GM19023 (cell line): Measurements from ENCODE around the gene ZNF667.
A peak's percentile ranks its signal among the peaks of the same experiment; 100 is the strongest.

ENCODE experiments used
- ATAC-seq: cut with Tn5 transposase; IDR thresholded peaks from one replicate; pipeline ENCODE4 v1.9.1; 2021; ENCODE audit warnings: mild to moderate bottlenecking, moderate library complexity; ENCODE audit not compliant: unreplicated experiment

The ZNF667 gene

DNA sequence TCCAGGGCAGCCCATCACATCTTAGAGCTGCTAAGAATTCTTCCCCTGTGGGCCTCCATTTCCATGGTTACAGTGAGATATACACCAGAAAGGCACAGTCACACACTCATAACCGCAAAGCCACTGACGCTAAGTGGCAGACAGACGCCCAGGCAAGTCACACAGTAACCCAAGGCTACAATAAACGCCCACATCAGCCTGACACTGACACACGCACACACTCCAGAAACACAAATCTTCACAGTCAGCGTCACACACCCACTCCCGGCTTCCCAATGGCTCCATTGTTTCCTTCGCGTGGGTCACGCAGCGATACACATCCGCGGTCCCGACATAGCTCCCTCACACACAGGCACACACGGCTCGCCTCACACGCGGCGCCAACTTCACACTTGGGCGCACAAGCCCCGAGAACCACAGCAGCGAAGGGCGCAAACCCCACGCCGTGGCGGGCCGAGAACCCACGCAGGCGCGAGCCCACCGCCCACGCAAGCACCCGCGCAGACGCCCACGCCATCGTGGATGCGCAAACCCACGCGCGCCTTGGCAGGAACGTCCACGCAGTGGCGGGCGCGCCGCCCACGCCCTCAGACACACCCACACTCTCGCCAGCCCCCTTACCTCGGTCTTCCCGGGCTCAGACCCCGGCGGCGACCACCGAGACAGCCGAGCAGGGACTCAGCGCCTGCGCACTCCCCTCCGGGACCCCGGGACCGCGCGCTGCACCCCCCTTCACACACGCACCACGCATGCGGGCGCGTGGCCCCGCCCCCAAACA lies at the start of gene ZNF667:
TSS of gene ZNF667 (minus strand) at position 695 of the 778 bp plus-strand sequence. CDS start 14,975 bp downstream, outside the sequence.
- ATAC-seq = no peak

DNA sequence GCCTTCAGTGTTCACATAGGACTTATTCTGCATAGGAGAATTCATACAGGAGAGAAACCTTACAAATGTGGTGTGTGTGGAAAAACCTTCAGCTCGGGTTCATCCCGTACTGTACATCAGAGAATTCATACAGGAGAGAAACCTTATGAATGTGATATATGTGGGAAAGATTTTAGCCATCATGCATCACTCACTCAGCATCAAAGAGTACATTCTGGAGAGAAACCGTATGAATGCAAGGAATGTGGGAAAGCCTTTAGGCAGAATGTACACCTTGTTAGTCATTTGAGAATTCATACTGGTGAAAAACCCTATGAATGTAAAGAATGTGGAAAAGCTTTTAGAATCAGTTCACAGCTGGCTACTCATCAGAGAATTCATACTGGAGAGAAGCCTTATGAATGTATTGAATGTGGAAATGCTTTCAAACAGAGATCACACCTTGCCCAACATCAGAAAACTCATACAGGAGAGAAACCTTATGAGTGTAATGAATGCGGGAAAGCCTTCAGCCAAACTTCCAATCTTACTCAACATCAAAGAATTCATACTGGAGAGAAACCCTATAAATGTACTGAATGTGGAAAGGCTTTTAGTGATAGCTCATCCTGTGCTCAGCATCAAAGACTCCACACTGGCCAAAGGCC lies 48.2 kb upstream of the ZNF667 start:
- no peak for ATAC-seq

DNA sequence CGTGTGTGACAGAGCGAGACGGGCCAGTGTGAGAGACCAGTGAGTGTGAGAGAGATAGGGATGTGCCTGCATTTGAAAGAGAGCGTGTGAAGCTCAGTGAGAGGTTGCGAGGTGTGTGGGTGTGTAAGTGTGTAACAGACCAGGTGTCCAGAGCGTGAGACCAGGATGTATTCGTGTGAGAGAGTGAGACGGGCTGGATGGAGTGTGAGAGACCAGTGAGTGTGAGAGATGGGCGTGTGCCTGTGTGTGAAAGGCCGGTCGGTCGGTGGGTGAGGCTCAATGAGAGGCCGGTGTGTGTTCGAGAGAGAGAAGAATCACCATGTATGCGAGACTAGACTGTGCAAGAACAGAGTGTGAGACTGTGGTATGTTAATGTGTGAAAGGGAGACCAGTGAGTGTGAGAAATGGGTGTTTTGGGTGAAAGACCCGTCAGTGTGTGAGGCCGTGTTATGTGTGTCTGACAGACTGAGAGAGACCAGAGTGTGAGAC lies 31.2 kb upstream of the ZNF667 start:
- no peak for ATAC-seq

DNA sequence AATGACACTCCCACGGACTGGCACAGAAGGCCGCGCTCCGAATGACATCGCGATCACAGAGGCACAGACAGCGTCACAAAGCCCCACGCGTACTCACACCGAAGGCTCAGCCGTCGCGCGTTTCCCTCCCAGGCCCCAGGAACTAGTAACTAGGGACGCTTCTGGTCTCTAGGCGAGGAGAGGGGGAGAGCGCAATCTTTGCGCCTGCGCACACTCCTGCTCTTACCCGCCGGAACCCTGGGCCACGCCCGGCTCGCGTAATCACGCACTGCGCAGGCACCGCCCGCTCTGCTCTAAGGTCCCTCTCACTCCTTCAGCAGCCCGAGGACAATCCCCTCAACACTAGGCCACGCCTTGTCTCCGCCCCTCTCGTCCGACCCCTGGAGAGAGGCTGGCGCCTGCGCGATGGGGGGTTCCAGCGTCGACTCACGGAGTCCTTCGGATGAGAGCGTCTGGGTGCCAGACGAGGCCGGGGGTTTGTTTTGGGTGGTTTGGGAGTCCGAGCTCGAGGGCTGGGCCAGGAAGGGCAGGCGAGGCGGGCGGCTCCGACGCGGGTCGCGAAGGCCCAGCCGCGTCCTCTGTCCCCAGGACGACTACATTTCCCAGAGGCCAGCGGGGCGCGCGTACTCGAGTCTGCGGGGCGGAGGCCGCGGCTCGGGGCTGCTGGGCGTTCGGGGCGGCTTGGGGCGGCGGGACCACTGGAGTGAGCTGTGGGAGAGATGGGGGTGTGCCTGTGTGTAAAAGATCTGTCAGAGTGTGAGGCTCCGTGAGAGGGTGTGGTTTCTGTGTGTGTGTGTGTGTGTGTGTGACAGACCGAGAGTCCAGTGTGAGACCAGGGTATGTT lies 30.5 kb upstream of the ZNF667 start, which contains the start of gene ZNF471:
TSS of gene ZNF471 (plus strand) at position 410 of the 844 bp plus-strand sequence. CDS start 3,717 bp downstream, outside the sequence.
- no peak for ATAC-seq

DNA sequence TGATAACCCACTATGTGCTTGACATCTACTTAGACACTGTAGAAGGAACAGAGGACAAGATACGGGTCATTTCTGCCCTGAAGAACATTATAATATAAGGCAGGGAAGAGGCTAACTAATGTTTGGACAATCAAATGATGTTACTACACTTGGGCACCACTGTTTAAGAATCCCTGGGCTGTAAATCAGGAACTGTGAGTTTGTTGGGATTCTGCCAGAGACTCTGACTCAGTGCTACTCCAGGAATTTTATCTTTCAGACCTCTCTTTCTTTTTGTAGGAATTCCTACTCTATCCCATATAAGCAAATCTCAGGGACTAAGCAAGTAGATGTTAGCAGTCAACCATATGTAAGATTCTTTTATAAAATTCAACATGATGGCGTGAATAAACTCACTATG lies 27.4 kb upstream of the ZNF667 start:
- ATAC-seq = no peak

DNA sequence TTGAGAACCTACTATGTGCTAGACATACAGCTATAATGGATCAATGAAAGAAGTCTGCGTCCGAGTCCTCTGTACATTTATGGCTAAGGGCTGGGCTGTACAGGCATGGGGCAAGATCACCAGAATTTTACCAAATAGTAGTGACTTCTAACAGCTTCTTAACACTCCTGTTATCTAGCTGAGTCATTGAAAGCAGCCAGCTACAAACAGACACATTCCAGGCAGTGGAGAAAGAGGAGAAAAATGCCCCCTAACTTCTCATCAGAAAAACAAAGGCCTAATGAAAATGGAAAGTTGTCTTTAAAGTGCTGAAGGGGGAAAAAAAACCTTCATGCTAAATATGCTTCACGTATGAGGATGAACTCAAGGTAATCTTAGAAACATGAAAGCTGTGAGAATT lies 14.3 kb upstream of the ZNF667 start:
- ATAC-seq = no peak

DNA sequence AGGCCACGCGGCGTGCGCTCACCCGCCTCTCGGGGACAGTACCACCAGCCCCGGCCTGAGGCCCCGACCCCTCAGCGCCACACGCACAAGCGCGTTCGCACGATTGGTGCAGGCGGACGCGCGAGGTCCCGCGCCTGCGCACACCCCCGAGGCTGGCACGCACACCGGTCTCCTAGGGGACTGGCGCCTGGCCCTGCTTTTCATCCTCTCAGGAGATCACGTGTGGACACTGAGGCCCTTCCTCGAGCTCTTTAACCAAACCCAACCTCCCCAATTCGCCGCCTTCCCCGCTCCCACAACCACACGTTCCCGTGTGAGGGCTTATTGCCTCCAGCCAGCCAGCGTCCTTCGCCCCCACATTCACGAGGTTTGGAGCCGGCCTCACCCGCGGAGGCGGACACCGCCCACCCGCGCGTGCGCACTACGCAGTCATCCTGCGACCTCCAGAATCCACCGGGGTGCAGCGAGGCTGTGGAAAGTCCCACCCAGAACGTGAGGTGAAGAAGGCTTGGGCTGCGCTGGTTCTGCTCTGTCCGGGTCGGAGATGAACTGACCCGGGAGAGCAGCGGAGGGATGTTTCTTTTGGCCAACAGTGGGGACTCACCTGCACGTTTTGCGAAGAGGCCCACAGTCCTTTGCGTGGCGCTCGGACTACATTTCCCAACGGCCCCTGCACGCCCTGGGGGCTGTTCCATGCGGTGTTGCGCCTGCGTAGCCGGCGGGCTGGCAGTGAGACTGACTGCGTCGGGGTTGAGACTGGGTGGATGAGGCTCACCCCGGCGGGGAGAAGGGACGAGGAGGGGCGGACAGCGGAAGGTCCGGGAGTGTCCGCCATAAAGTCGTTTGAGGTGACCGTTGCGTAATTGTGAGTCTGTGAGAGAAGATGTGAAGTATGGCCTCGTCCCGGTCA lies 539 bp upstream of the ZNF667 start:
- ATAC-seq = no peak

DNA sequence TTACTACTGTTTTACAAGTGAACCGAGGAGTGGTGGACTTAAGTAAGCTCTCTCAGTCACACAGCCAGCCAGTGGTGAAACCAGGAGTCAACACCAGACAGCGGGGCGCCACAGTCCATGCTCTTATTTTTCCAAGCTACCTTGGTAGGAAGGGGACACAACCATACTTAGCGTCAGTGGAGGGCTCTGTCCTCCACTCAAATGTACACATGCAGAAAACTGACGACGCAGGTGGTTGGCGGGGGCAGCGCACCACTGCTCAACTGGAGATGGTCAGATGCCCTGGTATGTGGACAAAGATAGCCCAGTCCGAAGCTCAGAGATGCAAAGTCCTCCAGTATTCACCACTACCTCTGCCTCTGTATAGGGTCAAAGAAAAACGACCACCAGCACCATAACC lies 1.1 kb downstream of the ZNF667 start:
- ATAC-seq = no peak

DNA sequence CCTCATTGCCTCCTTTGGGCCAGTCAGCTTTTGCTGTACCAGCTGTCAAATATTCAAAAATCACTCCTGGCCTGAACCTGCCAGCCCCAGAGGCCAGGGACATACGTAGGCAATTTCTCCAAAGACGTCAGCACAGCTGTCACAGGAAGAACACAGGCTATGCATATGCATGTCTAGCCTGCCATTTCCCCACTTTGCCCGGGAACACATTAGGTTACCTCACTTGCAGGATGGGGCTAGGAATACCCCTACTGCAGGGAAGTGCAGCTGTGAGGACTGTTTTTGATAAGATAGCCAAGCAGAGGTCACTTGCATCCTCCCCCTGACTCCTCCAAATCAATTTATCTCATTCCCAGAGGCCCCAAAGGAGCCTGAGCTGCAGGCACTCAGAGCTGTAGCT lies 2.8 kb downstream of the ZNF667 start:
- no peak for ATAC-seq

DNA sequence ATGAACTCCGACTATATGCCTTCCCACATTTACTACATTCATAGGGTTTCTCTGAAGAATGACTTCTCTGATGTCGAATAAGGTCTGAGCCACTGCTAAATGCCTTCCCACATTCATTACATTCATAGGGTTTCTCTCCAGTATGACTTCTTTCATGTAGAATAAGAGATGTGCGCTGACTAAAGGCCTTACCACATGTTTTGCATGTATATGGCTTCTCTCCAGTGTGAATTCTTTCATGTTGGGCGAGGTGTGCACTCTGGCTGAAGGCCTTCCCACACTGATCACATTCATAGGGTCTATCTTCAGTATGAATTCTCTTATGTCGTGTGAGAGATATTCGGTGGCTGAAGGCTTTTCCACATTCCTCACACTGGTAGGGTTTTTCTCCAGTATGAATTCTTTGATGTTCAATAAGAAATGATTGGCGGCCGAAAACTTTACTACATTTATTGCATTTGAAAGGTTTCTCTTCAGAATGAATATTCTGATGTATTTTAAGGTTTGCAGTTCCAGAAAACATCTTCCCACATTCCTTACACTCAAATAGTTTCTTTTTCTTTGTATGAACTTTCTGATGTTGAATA lies 35.8 kb downstream of the ZNF667 start:
- no peak for ATAC-seq

DNA sequence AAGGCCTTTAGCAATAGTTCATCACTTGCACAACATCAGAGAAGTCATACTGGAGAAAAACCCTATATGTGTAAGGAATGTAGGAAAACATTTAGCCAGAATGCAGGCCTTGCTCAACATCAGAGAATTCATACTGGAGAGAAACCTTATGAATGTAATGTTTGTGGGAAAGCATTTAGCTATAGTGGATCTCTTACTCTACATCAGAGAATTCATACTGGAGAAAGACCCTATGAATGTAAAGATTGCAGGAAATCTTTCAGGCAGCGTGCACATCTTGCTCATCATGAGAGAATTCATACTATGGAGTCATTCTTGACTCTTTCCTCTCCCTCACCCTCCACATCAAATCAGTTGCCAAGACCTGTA lies 53.2 kb downstream of the ZNF667 start:
- ATAC-seq = no peak

DNA sequence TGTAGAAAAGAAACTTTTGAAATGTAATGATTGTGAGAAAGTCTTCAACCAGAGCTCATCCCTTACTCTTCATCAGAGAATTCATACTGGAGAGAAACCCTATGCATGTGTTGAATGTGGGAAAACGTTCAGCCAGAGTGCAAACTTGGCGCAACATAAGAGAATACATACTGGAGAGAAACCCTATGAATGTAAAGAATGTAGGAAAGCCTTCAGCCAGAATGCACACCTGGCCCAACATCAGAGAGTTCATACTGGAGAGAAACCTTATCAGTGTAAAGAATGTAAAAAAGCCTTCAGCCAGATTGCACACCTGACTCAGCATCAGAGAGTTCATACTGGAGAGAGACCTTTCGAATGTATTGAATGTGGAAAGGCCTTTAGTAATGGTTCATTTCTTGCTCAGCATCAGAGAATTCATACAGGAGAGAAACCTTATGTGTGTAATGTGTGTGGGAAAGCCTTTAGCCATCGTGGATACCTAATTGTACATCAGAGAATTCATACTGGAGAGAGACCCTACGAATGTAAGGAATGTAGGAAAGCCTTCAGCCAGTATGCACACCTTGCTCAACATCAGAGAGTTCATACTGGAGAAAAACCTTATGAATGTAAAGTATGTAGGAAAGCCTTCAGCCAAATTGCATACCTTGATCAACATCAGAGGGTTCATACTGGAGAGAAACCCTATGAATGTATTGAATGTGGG lies 53.7 kb downstream of the ZNF667 start:
- ATAC-seq = no peak

DNA sequence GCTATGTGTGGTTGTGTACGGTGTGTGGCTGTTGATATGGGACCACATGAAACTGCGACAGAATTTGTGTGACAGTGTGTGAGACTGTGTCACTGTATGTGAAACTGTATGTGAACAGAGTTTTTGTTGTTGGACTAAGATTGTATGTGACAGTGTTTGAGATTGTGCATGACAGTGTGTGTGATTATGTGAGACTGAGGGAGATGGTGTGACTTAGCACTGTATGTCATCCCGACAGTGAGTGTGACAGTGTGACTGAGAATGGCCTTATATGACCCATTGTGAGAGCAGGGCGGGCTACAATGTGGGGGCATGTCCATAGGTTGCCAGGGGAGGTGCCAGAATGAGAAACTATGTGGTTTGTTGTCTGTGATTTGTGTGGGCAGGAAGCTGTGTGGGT lies 72.1 kb downstream of the ZNF667 start:
- no peak for ATAC-seq

DNA sequence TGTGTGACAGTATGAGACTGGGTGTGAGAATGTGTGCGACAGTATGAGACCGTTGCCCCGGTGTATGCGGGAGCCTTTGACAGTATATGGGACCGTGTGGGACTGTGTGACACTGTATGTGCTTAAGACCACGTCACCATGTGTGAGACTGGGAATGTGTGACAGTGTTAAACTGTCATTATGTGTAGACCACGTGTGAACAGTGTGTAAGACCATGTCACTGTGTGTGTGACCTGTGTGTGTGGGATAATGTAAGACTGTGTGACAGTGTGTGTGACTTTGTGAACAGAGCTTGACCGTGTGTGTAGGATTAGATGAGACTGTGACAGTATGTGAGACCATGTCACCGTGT lies 72.5 kb downstream of the ZNF667 start:
- no peak for ATAC-seq

DNA sequence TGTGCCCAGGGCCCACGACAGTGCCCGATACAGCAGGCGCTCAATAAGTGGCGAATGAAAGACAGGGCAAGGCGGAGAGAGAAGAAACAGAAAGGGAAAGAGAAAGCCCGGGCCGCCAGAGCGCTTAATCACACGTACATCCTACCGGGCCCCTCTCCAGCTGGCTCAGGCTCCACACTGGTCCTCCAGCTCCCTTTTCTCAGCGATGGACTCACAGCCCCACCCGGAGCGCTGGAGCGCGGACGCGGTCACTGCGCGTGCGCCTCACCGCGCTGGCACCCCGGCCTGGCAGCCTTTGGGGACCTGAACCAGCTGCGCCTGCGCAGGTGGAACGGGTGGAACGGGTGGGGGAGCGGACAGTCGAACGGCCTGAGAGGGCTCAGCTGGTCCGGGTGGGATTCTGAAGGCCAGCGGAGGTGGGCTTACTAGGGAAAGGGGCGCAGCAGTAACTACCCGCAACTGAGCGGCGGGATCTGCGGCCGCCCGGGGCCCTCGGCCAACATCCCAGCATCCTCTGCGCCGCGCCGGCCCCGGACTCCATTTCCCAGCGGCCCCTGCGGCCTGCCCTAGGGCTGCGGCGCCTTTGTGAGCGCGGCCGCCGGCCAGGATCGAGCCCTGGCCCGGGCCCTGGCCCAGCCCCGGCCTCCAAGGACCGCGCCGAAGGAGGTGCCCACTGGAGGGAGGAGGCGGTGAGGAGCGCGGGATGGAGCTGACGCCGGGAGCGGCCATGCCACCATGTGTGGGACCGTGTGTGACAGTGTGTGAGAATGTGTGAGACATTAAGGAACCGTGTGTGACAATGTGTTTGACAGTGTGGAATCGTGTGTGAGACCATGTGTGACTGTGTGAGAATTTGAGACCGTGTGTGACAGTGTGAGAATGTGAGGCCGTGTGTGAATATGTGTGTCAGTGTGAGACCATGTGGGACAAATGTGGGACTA lies 73.1 kb downstream of the ZNF667 start, which contains the start of gene ZNF583:
TSS of gene ZNF583 (plus strand) at position 569 of the 941 bp plus-strand sequence. CDS start 2,783 bp downstream, outside the sequence.
- ATAC-seq = peak; percentile 78

DNA sequence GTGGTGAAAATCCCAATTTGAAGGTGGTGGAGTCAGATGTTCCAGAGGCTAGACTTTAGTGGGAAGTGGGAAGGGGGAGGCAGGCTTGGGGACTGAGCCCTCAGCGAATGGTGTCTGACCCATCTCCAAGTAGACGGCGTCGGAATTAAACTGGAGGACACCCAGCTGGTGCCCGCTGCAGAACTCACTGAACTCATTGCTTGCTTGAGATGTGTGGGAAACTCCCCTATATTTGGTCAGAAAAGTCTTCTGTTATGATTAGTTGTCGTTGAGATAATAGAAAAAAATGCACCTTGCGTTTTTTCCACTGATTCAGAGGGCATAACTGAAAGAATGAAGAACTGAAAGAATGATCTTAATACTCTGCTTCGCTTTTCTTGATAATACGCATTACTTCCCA lies 73.9 kb downstream of the ZNF667 start:
- ATAC-seq = no peak

DNA sequence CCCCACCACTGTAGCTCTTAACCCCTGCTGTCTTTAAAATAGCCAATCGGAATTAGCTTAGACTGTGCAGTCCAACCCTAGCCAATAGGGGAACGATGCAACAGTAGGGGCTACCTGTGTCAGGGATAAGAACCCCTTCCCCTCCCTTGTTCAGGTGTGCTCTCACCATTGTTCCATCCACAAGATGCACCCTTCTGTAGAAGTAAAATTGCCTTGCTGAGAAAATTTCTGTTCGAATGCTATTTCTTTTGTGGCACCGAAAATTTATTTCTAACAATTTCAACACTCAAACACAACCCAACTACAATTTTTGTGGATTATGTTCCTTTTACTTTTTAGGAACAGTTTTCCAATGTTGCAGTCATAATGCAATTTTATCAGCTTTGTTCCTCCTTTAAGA lies 76.7 kb downstream of the ZNF667 start:
- ATAC-seq = no peak

DNA sequence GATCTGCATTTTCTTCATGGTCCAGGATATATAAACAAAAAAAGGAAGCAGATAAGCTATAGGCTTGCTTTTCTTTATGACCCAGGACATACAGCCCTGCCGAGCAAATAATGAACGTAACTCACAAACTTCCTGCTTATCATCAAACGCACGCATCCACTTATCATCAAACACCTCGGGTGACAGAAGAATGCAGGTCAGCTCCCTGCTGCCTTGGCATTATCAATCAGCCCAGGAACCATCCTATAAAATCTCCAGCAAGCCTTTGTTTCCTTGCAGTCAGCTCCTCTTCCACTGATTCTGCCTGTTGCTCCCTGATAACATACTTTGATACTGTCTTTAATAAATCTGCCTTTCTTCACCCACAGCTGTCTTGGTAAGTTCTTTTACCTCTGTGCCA lies 78.3 kb downstream of the ZNF667 start:
- ATAC-seq = no peak
